T-helper 1 cell treated with Interleukin-12 subunit alpha and Interleukin-12 subunit beta and Interleukin-4 antibody, amounts not matched to agents 30 ng/mL and 1 ng/mL, for 36 hours (primary cell): ENCODE data around the gene NRN1L. TPM values are rescaled to one million over a fixed set of nuclear protein-coding genes. Genes with fewer than 3 reads are reported as not detected.
"Not testable (repeated sequence)": the region's sequence is repeated elsewhere in the genome, so short reads cannot be mapped to it uniquely, and the experiment has no call there.

ENCODE experiments used
- intact Hi-C: fragments of 100-400 bp; cut with micrococcal nuclease; formaldehyde crosslinking; loops from one replicate; pipeline ENCODE4 v1.15.1; 2024
- total RNA-seq: library from RNA; stranded (reverse); gene quantifications from 2 replicates; pipeline ENCODE4 v1.2.3, GENCODE V29; 2022

NRN1L gene
- total RNA-seq, 1 donor from 2014 or later, result 0.59 TPM

- intact Hi-C loops, result no loop called here
Measured at GRCh38 chr16:67914758-67915495, 30.2 kb downstream of the NRN1L start.

GRCh38 chr16:67915496-67915769 lies 30.7 kb downstream of the NRN1L start:
- intact Hi-C loops, result not testable (repeated sequence)

GRCh38 chr16:67915831-67916723 lies 31.4 kb downstream of the NRN1L start:
- intact Hi-C loops, result no loop called here

GRCh38 chr16:67917140-67917851 lies 32.6 kb downstream of the NRN1L start:
- intact Hi-C loops, result no loop called here

- intact Hi-C loops, result loop anchor here (2.0 kb wide), 1 partner anchor 101 kb away; no protein-coding TSS in a partner anchor
Measured at GRCh38 chr16:67917852-67918236, 33.2 kb downstream of the NRN1L start.

GRCh38 chr16:67919622-67920221 lies 35.0 kb downstream of the NRN1L start:
- intact Hi-C loops, result loop anchor here (2.0 kb wide), 1 partner anchor 103 kb away; no protein-coding TSS in a partner anchor

- intact Hi-C loops, result no loop called here
Measured at GRCh38 chr16:67922221-67922620, 37.5 kb downstream of the NRN1L start.

- intact Hi-C loops, result no loop called here
Measured at GRCh38 chr16:67922740-67923139, 38.1 kb downstream of the NRN1L start.

- intact Hi-C loops, result no loop called here
Measured at GRCh38 chr16:67923414-67924116, 38.9 kb downstream of the NRN1L start.

- intact Hi-C loops, result no loop called here
Measured at GRCh38 chr16:67924140-67924906, 39.6 kb downstream of the NRN1L start.

- intact Hi-C loops, result no loop called here
Measured at GRCh38 chr16:67926181-67926750, 41.6 kb downstream of the NRN1L start.

GRCh38 chr16:67927131-67927941 lies 42.7 kb downstream of the NRN1L start:
- intact Hi-C loops, result no loop called here

- intact Hi-C loops, result loop anchor here (1.0 kb wide), 5 partner anchors 45 to 407 kb away; no protein-coding TSS in a partner anchor
Measured at GRCh38 chr16:67928147-67928546, 43.5 kb downstream of the NRN1L start.

GRCh38 chr16:67928561-67929364 lies 44.1 kb downstream of the NRN1L start:
- intact Hi-C loops, result loop anchor here (1.0 kb wide), 5 partner anchors 45 to 407 kb away; no protein-coding TSS in a partner anchor

GRCh38 chr16:67930191-67930590 lies 45.5 kb downstream of the NRN1L start:
- intact Hi-C loops, result no loop called here

- intact Hi-C loops, result no loop called here
Measured at GRCh38 chr16:67930678-67931211, 46.1 kb downstream of the NRN1L start.

- intact Hi-C loops, result no loop called here
Measured at GRCh38 chr16:67931712-67932461, 47.2 kb downstream of the NRN1L start, which contains the start of gene CTRL. TSS of gene CTRL (minus strand) at chr16:67931862. CDS start at chr16:67931852, 10 bp downstream.
